OCI-LY1 (cell line): ENCODE measurements around the gene DTNBP1.

Experiments
- H2AFZ ChIP-seq: fragments of 200-600 bp; sonication (generic), shearing (Covaris generic); 2 replicates; pipeline ENCODE4 v1.6.0; 2014; ENCODE audit warnings: antibody characterized with exemption, mild to moderate bottlenecking, low read length
- H3F3A ChIP-seq: fragments of 200-600 bp; sonication (generic), shearing (Covaris generic); 2 replicates; pipeline ENCODE4 v1.6.0; 2014; ENCODE audit warnings: mild to moderate bottlenecking, antibody characterized with exemption, low read length, moderate library complexity; ENCODE audit not compliant: insufficient read depth
- H3K27ac ChIP-seq: fragments of 200-600 bp; sonication (generic); 2 replicates; pipeline ENCODE4 v1.5.1; 2014; ENCODE audit warnings: low read length, mixed run types, mild to moderate bottlenecking, low read depth; ENCODE audit not compliant: poor library complexity, severe bottlenecking
- H3K27me3 ChIP-seq: fragments of 200-600 bp; sonication (generic); 2 replicates; pipeline ENCODE4 v1.6.0; 2014; ENCODE audit warnings: antibody characterized with exemption, mild to moderate bottlenecking, low read length, moderate library complexity; ENCODE audit not compliant: insufficient read depth
- H3K36me3 ChIP-seq: fragments of 200-600 bp; sonication (generic); 2 replicates; pipeline ENCODE4 v1.6.1; 2014; ENCODE audit warnings: mild to moderate bottlenecking, antibody characterized with exemption, low read length, moderate library complexity, mixed read lengths; ENCODE audit not compliant: insufficient read depth
- H3K4me1 ChIP-seq: fragments of 200-600 bp; sonication (generic); 2 replicates; pipeline ENCODE4 v1.5.1; 2014; ENCODE audit warnings: mild to moderate bottlenecking, low read length, moderate library complexity; ENCODE audit not compliant: insufficient read depth, severe bottlenecking
- H3K4me2 ChIP-seq: fragments of 200-600 bp; sonication (generic), shearing (Covaris generic); 2 replicates; pipeline ENCODE4 v1.6.1; 2014; ENCODE audit warnings: low read length
- H3K4me3 ChIP-seq: fragments of 200-600 bp; sonication (generic); 2 replicates; pipeline ENCODE4 v1.5.1; 2014; ENCODE audit warnings: low read length, low read depth, mild to moderate bottlenecking, mixed read lengths; ENCODE audit not compliant: poor library complexity, severe bottlenecking
- H3K79me2 ChIP-seq: fragments of 200-600 bp; shearing (Covaris generic); 2 replicates; pipeline ENCODE4 v1.6.1; 2016; ENCODE audit warnings: mixed run types, low read length, mixed read lengths; ENCODE audit not compliant: insufficient read depth
- H3K9ac ChIP-seq: fragments of 200-600 bp; sonication (generic), shearing (Covaris generic); 2 replicates; pipeline ENCODE4 v1.6.1; 2014; ENCODE audit warnings: mild to moderate bottlenecking, low read length, mixed read lengths
- H3K9me2 ChIP-seq: fragments of 200-600 bp; sonication (generic), shearing (Covaris generic); 2 replicates; pipeline ENCODE4 v1.6.1; 2014; ENCODE audit warnings: low read depth, mild to moderate bottlenecking, low read length, mixed read lengths
- H3K9me3 ChIP-seq: fragments of 200-600 bp; shearing (Covaris generic); 2 replicates; pipeline ENCODE4 v1.6.1; 2014; ENCODE audit warnings: low read length, mixed read lengths
- H4K20me1 ChIP-seq: fragments of 200-600 bp; sonication (generic), shearing (Covaris generic); 2 replicates; pipeline ENCODE4 v1.6.0; 2016; ENCODE audit warnings: mild to moderate bottlenecking, low read length; ENCODE audit not compliant: insufficient read depth
- EZH2 ChIP-seq: fragments of 200-600 bp; sonication (generic), shearing (Covaris generic); IDR thresholded peaks from 2 replicates; pipeline ENCODE4 v1.8.0; 2017; ENCODE audit warnings: borderline replicate concordance, mixed run types, mild to moderate bottlenecking, antibody characterized with exemption, low read length, moderate library complexity, mixed read lengths
- TF ChIP-seq, protein P1 (sequence below): fragments of 200-600 bp; sonication (generic), shearing (Covaris generic); IDR thresholded peaks from 2 replicates; pipeline ENCODE4 v1.5.1; 2017; ENCODE audit warnings: mild to moderate bottlenecking, antibody characterized with exemption, low read length, moderate library complexity, mixed read lengths

DTNBP1 gene

GRCh38 chr6:15561447-15562199, 101.2 kb downstream of the DTNBP1 start:
- H3K79me2 ChIP-seq, result no peaks in the 10 kb centered on the region
- H3K27ac ChIP-seq, result no peak overlapping the region
- no peaks in the 10 kb centered on the region for H3F3A ChIP-seq
- no peak overlapping the region for H3K4me2 ChIP-seq
- no peaks in the 10 kb centered on the region for H3K36me3 ChIP-seq
- TF ChIP-seq EZH2, result no peak
- TF ChIP-seq, protein P1, sequence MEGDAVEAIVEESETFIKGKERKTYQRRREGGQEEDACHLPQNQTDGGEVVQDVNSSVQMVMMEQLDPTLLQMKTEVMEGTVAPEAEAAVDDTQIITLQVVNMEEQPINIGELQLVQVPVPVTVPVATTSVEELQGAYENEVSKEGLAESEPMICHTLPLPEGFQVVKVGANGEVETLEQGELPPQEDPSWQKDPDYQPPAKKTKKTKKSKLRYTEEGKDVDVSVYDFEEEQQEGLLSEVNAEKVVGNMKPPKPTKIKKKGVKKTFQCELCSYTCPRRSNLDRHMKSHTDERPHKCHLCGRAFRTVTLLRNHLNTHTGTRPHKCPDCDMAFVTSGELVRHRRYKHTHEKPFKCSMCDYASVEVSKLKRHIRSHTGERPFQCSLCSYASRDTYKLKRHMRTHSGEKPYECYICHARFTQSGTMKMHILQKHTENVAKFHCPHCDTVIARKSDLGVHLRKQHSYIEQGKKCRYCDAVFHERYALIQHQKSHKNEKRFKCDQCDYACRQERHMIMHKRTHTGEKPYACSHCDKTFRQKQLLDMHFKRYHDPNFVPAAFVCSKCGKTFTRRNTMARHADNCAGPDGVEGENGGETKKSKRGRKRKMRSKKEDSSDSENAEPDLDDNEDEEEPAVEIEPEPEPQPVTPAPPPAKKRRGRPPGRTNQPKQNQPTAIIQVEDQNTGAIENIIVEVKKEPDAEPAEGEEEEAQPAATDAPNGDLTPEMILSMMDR, result no peak
- no peak overlapping the region for H3K4me3 ChIP-seq
- no peaks in the 10 kb centered on the region for H3K27me3 ChIP-seq
- no peaks in the 10 kb centered on the region for H4K20me1 ChIP-seq
- no peaks in the 10 kb centered on the region for H3K9me2 ChIP-seq
- peaks cover 9% of the 10 kb centered on the region for H3K4me1 ChIP-seq
- no peaks in the 10 kb centered on the region for H3K9me3 ChIP-seq
- no peak overlapping the region for H3K9ac ChIP-seq
- no peak overlapping the region for H2AFZ ChIP-seq

DNA sequence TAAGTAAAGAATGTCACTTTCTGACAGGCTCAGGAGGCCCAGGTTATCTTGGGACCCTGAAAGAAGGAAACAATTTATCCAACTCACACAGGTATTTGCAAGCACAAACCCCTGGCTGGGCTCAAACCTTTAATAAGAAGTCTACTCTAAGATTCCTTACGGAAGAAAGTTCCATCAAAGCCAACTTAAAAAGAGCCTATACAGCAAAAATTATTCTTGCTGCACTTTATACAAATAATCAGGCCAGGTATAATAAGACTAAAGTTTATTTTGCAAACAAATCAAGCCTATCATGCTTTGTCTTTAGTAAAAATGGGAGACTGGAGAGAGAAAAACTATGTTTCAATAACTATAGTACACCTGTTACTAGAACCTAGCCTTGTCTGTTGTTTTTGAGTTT, 102.1 kb downstream of the DTNBP1 start:
- no peak for TF ChIP-seq EZH2
- TF ChIP-seq, protein P1, result no peak
- Histone ChIP-seq H4K20me1 (no peaks in the 10 kb centered on the region), H3K9ac (no peak overlapping the region), H3K9me3 (no peaks in the 10 kb centered on the region), H3K4me3 (no peak overlapping the region), H3K27ac (no peak overlapping the region), H3K4me2 (no peak overlapping the region), H3F3A (no peaks in the 10 kb centered on the region), H2AFZ (no peak overlapping the region), H3K9me2 (no peaks in the 10 kb centered on the region), H3K4me1 (peaks cover 9% of the 10 kb centered on the region), H3K36me3 (no peaks in the 10 kb centered on the region), H3K27me3 (no peaks in the 10 kb centered on the region), H3K79me2 (no peaks in the 10 kb centered on the region)

DNA sequence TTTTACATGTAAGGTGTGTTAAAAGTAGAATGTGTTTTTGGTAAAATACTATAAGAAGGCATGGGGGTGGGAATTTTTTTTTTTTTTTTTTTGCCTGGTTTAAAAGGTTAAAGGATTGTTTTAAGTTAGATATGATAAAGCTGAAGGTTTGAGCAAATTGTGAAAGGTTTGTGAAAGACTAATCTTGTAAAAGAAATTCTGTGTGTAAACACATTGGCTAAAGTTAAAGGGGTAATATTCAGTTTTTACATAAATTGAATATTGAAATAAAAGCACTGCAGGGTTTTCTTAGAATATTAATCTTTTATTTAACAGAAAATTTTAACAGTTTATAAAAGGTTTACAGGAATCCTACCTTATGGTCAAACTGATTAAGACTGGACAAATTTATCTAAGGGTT, 105.7 kb downstream of the DTNBP1 start:
- Histone ChIP-seq H3K27ac (no peak overlapping the region), H3K79me2 (no peaks in the 10 kb centered on the region)

More for the DNA sequence above, 105.7 kb downstream of the DTNBP1 start:
- H3K9me3 ChIP-seq, result no peaks in the 10 kb centered on the region
- TF ChIP-seq EZH2, result no peak
- TF ChIP-seq, protein P1, result no peak
- no peaks in the 10 kb centered on the region for H3F3A ChIP-seq
- H3K4me3 ChIP-seq, result no peak overlapping the region
- H3K4me2 ChIP-seq, result no peak overlapping the region
- H4K20me1 ChIP-seq, result no peaks in the 10 kb centered on the region
- H3K4me1 ChIP-seq, result peaks cover 13% of the 10 kb centered on the region
- no peaks in the 10 kb centered on the region for H3K27me3 ChIP-seq
- H3K36me3 ChIP-seq, result no peaks in the 10 kb centered on the region
- H3K9me2 ChIP-seq, result no peaks in the 10 kb centered on the region
- no peak overlapping the region for H2AFZ ChIP-seq
- no peak overlapping the region for H3K9ac ChIP-seq
